ENCODE results near the gene SPART. TPM values are rescaled to one million over a fixed set of nuclear protein-coding genes. Genes with fewer than 3 reads are reported as not detected.
"Not testable (repeated sequence)": the region's sequence is repeated elsewhere in the genome, so short reads cannot be mapped to it uniquely, and the experiment has no call there.

Gene SPART
- total RNA-seq, 6 experiments from 2014 or later = 54.3 to 67.1 (median 58.6) TPM

- Mint-ChIP-seq H3K27me3 (ENCODE audit: insufficient read depth) (no peaks in the 10 kb centered on the region), H3K4me3 (no peak overlapping the region), H3K9me3 (no peaks in the 10 kb centered on the region), H3K36me3 (ENCODE audit: low read depth) (peaks cover 53% of the 10 kb centered on the region), H3K27ac (no peak overlapping the region), H3K4me1 (ENCODE audit: low read depth) (peaks cover 41% of the 10 kb centered on the region)
- DNase-seq = no peak
- TF ChIP-seq, protein P1, sequence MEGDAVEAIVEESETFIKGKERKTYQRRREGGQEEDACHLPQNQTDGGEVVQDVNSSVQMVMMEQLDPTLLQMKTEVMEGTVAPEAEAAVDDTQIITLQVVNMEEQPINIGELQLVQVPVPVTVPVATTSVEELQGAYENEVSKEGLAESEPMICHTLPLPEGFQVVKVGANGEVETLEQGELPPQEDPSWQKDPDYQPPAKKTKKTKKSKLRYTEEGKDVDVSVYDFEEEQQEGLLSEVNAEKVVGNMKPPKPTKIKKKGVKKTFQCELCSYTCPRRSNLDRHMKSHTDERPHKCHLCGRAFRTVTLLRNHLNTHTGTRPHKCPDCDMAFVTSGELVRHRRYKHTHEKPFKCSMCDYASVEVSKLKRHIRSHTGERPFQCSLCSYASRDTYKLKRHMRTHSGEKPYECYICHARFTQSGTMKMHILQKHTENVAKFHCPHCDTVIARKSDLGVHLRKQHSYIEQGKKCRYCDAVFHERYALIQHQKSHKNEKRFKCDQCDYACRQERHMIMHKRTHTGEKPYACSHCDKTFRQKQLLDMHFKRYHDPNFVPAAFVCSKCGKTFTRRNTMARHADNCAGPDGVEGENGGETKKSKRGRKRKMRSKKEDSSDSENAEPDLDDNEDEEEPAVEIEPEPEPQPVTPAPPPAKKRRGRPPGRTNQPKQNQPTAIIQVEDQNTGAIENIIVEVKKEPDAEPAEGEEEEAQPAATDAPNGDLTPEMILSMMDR (IDR thresholded peaks at IDR 0.05) = no peak
Observed at GRCh38 chr13:36329361-36329760, 16.8 kb downstream of the SPART start.

GRCh38 chr13:36328821-36329220, 17.4 kb downstream of the SPART start:
- Mint-ChIP-seq H3K27ac (no peak overlapping the region), H3K9me3 (no peaks in the 10 kb centered on the region), H3K36me3 (ENCODE audit: low read depth) (peaks cover 54% of the 10 kb centered on the region)

DNA sequence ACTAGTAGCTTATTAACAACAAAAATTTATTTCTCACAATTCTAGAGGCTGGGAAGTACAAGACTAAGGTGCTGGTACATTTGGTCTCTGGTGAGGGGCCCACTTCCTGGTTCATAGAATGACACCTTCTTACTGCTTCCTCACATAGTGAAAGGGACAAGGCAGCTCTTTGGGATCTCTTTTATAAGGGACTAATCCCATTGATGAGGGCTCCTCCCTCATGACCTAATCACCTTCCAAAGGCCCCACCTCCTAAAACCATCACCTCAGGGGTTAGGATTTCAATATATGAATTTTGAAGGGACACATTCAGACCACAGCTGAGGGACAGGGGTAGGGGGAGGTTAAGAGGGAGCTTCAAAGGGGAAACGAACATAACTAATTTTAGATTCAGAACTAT, 20.3 kb downstream of the SPART start:
- H3K27me3 Mint-ChIP-seq (ENCODE audit: insufficient read depth) = no peaks in the 10 kb centered on the region
- H3K4me1 Mint-ChIP-seq (ENCODE audit: low read depth) = peaks cover 32% of the 10 kb centered on the region
- no peak overlapping the region for H3K4me3 Mint-ChIP-seq
- peaks cover 68% of the 10 kb centered on the region for H3K36me3 Mint-ChIP-seq (ENCODE audit: low read depth)
- no peak overlapping the region for H3K27ac Mint-ChIP-seq
- H3K9me3 Mint-ChIP-seq = no peaks in the 10 kb centered on the region
- no peak for DNase-seq
- TF ChIP-seq, protein P1 (IDR thresholded peaks at IDR 0.05) = no peak

More at GRCh38 chr13:36328821-36329220, 17.4 kb downstream of the SPART start:
- TF ChIP-seq, protein P1 (IDR thresholded peaks at IDR 0.05) = no peak
- Mint-ChIP-seq H3K4me1 (ENCODE audit: low read depth) (peaks cover 41% of the 10 kb centered on the region), H3K4me3 (no peak overlapping the region), H3K27me3 (ENCODE audit: insufficient read depth) (no peaks in the 10 kb centered on the region)
- no peak for DNase-seq

DNA sequence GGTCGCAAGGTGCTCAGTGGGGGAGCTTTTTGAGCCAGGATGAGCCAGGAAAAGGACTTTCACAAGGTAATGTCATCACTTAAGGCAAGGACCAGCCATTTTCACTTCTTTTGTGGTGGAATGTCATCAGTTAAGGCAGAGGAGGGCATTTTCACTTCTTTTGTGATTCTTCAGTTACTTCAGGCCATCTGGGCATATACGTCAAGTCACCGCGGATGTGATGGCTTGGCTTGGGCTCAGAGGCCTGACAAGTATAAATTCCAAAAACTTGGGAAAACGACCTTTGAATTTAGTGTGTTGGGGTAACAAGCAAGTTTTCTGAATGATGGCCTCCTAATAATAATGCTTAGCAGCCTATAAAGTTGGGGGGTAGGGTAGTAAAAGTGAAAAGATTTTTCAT, 21.3 kb downstream of the SPART start:
- not testable (repeated sequence) for H3K4me3 Mint-ChIP-seq; H3K9me3 Mint-ChIP-seq; H3K27me3 Mint-ChIP-seq (ENCODE audit: insufficient read depth); DNase-seq
- peaks cover 66% of the 10 kb centered on the region for H3K36me3 Mint-ChIP-seq (ENCODE audit: low read depth)
- peak overlapping the region; percentile 77 for H3K27ac Mint-ChIP-seq
- peaks cover 25% of the 10 kb centered on the region for H3K4me1 Mint-ChIP-seq (ENCODE audit: low read depth)

- peak overlapping the region; percentile 77 for H3K27ac Mint-ChIP-seq
- peaks cover 63% of the 10 kb centered on the region for H3K36me3 Mint-ChIP-seq (ENCODE audit: low read depth)
- peak; percentile 85 for DNase-seq
Observed at GRCh38 chr13:36323951-36324566, 22.1 kb downstream of the SPART start.

GRCh38 chr13:36323408-36323807, 22.8 kb downstream of the SPART start:
- TF ChIP-seq, protein P1 (IDR thresholded peaks at IDR 0.05) = no peak
- H3K4me1 Mint-ChIP-seq (ENCODE audit: low read depth) = peaks cover 25% of the 10 kb centered on the region
- H3K36me3 Mint-ChIP-seq (ENCODE audit: low read depth) = peaks cover 56% of the 10 kb centered on the region
- no peak for DNase-seq
- H3K27me3 Mint-ChIP-seq (ENCODE audit: insufficient read depth) = no peaks in the 10 kb centered on the region
- peak overlapping the region; percentile 77 for H3K27ac Mint-ChIP-seq
- H3K4me3 Mint-ChIP-seq = no peak overlapping the region
- no peaks in the 10 kb centered on the region for H3K9me3 Mint-ChIP-seq

More at GRCh38 chr13:36323951-36324566, 22.1 kb downstream of the SPART start:
- Mint-ChIP-seq H3K4me1 (ENCODE audit: low read depth) (peaks cover 25% of the 10 kb centered on the region), H3K4me3 (no peak overlapping the region; the same call in 1 of the 2 replicates), H3K9me3 (no peaks in the 10 kb centered on the region), H3K27me3 (ENCODE audit: insufficient read depth) (no peaks in the 10 kb centered on the region)
- TF ChIP-seq, protein P1 (IDR thresholded peaks at IDR 0.05) = no peak

DNA sequence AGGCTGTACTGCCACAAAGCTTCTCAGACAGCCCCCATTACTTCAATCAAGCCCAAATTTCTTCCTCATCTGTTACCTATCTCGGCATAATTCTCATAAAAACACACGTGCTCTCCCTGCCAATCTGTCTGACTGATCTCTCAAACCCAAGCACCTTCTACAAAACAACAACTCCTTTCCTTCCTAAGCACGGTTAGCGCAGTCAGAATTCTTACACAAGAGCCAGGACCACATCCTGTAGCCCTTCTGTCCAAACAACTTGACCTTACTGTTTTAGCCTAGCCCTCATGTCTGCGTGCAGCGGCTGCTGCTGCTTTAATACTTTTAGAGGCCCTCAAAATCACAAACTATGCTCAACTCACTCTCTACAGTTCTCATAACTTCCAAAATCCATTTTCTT, 26.4 kb downstream of the SPART start:
- DNase-seq; H3K27ac Mint-ChIP-seq; H3K4me3 Mint-ChIP-seq; H3K9me3 Mint-ChIP-seq; H3K27me3 Mint-ChIP-seq (ENCODE audit: insufficient read depth): not testable (repeated sequence)
- H3K36me3 Mint-ChIP-seq (ENCODE audit: low read depth) = peaks cover 52% of the 10 kb centered on the region
- peaks cover 36% of the 10 kb centered on the region for H3K4me1 Mint-ChIP-seq (ENCODE audit: low read depth)

All from HFFc6 (cell line).